Measurements from ENCODE around the gene NCKAP5.

The NCKAP5 gene

DNA sequence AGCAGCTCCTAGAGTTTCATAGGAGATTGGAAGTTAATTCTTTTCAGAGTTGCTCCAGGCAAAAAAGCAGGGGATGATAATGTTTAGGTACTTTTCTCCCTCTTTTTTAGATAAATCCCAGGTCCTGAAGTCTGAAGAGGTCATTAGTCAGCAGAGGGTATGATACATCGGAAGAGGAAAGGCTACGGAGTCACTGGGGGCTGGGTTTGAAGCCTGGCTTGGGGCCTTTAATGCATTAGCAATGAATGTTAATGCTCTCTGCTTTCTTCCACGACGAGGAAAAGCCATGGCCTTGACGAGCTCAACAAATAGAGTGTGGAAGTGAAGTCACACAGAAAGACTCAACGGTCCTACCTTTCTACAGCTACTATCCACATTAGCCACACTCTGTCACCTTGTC lies 235.1 kb downstream of the NCKAP5 start:
- DNase-seq (ENCODE audit: low spot score) = no peak

DNA sequence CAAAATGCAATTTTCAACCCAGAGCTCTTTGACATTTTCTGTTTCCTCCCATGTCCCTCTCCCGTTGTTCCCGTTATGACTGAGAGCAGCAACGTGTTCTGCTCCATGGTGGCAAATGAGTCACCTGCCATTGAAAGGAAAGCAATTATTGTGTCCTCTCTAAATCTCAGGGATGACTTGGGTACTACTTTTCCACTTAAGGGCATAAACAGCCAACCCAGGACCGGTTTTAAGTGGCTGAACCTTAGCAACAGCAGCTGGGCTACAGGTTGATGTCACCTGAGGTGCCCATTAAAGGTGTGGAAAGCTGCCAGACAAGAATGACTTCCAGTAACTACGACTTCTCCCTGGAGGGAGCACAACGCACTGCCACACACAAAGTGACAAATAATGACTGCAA lies 236.8 kb downstream of the NCKAP5 start:
- DNase-seq (ENCODE audit: low spot score) = no peak

DNA sequence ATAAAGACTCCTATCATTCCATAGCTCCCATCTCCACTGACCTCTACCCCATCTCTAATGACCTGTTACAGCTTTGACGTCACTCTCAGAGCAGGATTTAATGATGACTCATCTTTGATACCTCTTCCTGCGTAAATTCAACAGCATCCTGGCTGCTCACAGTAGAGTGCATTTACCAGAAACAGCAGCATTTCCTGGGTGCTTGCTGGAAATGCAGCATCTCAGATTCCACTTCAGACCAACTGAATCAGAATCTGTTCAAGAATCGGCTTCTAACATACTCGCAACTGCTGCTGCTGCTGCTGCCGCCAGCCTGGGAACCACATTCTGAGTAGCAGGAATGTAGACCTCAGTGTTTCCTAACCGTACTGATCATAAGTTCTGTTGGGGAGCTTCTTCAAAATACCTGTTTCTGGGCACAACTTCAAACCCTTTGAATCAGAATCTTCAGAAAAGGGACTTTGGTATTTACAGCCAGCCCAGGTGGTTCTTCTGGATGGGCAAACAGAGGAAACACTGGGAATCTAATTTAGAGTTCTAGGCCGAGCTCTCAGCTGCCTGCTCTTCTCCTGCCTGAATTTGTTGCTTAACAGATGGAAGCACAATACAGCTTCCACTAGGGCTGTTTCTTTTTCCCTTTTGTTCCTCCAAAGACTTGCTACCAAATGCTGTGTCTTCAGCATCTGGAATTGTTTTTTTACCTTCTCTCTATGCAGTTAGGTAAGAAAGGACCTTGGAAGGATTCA lies 241.4 kb downstream of the NCKAP5 start:
- DNase-seq (ENCODE audit: low spot score) = no peak

DNA sequence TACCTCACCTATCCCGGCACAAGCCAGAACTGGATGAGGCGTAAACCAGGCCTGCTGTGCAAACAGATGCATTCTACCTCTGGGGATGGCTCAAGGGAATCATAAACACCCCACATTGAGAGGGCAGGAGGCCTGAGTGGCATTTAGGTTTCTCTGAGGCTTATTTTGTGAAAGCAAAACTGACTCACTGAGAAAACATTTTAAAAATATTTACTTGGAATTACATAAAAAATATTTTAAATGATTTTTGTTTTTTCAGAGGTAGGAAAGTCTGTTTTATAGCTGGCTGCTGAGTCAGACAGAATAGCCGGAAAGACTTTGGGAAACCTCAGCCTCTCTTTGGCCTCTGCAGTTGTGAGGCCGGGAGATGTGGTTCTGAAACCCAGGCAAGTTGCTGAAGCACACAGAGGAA lies 244.1 kb downstream of the NCKAP5 start:
- no peak for DNase-seq (ENCODE audit: low spot score)

DNA sequence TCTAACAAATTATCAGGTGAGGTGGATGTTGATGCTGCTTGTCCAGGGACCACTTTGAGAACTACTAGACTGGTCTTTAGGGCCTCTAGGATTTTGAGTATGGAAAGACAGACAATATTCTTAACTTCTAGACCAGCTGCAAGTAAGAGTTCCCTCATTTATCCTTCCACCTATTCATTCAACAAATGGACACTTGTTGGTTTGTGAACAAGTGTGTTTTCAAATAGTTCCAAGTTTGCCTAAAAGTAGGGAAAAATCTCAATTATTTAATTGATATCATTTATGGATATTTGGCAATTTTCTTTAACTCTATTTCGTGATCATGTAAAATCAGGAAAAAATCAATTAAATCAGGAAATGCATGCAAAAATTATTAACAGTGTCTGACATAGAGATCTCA lies 245.4 kb downstream of the NCKAP5 start:
- DNase-seq (ENCODE audit: low spot score) = no peak

DNA sequence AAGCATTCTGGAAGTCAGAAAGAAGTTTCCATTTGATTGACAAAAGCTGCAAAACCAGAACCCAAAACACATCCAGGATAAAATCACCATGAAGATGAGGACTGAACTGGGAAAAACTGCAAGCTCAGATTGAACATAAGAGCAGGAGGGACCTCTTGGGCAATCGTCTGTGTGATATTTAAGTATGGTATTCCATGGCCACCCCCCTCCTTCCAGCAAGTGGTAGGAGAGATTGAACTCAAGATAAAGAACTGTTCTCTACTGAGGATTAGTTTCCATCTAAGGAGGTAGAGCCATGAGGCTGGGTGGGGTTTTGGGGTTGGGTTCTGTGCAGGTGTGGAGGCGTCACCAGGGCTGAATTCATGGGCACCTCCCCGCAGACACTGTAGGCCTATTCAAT lies 251.1 kb downstream of the NCKAP5 start:
- no peak for DNase-seq (ENCODE audit: low spot score)

DNA sequence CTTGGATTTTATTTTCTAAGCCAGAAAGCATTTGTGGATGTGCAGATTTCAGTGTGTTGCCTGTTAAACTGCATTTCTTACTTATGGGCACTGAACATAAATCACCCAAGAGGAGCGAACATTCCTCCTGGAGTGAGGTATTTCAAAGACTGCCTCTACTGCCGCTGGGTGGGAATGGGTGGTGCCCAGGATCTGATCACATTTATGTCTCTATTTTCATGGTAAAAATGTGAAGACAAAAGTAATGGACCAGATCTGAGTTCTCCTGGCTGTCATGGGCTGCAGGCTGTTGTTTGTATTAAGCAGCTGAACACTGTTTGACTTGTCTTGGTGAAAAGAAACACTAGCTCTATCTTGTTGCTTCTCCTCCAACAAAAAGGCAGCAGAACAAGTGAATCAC lies 251.7 kb downstream of the NCKAP5 start:
- no peak for DNase-seq (ENCODE audit: low spot score)

DNA sequence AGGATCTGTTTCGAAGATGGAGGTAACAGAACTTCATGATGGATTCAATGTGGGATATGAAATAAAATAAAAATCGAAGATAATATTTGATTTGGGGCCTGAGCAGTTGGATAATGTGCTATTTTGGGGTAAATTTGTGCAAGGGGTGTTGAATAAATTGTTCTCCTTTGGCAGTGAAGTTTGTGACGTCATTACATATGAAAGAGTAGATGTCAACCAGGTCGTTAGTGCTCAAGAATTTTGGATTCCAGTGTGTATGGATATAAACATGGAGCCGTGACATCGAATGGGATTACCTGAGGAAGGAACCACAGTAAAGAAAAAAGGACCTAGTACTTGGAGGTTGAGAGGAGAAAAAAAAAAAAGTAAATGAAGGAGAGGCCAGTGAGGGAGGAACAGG lies 253.0 kb downstream of the NCKAP5 start:
- DNase-seq (ENCODE audit: low spot score) = no peak

DNA sequence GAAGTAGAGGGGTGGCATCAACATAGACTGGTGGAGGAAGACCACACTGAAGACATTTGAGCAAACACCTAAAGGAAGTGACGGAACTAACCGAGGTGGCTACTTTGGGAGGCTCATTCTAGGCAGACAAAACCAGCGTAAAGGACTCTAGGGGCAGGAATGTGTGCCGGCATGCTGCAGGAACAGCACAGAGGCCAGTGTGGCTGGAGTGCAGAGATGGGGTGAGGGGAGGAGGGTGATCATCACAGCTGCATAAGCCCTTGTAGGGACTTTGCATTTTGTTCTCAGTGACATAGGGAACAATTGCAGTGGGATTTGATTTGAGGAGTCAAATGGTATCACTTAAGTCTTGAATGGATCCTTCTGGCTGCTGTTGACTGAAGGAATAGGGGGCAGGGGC lies 253.5 kb downstream of the NCKAP5 start:
- no peak for DNase-seq (ENCODE audit: low spot score)

DNA sequence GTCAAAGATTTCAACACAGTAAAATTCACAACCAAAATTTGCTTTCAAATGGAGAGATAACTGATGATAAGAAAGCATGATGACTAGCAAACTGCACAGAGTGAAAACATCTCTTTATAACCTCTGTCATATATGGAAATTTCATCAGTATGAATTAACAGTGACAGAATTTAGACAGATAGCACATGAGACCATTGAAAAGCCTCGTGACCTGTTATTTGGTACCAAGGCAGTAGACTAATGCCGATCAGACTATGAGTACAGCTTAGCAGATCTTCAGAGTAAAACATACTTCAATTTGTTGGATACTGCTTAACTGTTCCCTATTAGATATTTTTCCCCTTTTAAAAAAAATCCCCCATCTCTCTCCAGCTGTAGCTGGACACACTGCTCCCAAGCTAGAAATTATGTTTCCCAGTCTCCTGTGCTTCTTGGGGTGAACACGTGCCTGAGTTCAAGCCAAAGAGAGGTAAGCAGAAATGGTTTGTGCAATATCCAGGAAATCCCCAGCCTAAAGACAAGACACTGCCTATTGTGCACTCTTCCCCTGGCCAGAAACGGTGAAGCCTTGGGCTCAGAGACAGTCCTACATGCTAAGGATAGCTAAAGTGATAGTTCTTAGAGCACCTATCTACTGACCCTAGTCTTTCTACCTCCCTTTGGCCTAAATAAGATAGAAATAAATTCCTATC lies 256.1 kb downstream of the NCKAP5 start:
- no peak for DNase-seq (ENCODE audit: low spot score)

DNA sequence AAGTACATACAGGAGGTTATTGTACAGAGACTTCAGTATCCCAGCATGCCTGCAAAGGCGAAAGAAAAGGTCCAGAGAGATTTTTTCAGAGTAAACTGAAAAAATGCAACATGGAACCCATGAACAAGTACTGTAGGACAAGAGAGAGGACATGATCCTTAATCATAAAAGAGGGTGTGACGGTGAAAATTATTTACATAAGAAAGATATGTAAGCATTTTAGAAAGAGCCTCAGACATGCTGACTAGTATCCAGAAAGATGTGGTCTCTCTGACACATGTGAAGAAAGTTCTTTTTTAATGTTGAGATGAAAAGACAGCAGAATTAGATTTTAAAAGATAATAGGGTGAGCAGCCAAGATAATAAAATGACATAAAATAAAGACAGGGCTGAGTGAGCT lies 262.0 kb downstream of the NCKAP5 start:
- DNase-seq (ENCODE audit: low spot score) = no peak

DNA sequence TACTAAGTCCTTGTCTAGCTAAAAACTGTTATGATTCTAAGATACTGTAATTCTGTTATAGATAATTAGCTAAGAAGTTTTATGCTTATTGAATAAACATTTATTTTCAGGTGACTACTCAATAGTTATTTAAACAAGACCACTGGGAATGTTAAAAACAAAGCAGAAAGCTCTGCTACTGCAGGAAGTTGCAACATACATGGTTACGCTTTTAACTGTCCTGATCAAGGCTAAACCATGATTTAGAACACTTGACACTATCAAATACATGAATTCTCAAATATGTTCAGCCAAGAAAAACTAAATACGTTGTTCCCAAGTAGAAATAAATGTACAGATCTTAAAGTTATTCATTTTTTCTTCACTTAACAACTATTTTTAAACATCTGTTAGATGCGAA lies 263.9 kb downstream of the NCKAP5 start:
- DNase-seq (ENCODE audit: low spot score) = no peak

DNA sequence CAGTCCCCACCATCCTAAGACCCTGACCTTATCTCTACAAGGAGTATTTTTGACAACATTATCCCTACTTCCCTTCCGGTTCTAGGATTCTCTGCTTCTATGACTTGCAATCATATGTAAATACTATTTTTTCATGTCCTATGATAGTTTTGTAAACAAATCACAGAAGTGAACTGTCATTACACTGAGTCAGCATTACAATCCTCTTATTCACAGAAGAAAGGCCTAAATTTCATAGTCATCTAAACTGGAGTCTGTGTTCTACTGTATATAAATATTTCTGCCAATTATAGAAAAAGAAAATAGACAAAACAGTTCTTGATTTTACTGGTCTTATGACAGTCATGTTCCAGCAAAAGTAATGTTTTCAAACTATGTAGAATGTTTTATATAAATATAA lies 265.1 kb downstream of the NCKAP5 start:
- no peak for DNase-seq (ENCODE audit: low spot score)

DNA sequence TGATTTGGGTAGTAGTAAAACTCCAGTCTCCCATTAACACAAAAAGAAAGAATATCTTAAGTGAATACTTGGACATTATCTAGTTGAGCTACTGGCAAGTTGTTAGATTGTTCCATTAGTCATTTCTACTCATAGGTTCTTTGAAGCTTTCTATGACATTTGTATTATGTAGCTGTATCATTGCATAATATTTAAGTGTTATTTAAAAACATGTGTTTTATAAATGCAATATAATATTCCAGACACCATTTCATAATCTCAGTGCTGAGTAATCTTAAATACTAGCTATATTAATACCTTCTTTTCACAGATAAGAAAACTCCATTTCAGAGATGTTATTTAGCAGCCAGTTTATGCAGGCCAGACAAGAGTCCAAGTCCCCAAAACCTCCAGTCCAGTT lies 271.9 kb downstream of the NCKAP5 start:
- no peak for DNase-seq (ENCODE audit: low spot score)

DNA sequence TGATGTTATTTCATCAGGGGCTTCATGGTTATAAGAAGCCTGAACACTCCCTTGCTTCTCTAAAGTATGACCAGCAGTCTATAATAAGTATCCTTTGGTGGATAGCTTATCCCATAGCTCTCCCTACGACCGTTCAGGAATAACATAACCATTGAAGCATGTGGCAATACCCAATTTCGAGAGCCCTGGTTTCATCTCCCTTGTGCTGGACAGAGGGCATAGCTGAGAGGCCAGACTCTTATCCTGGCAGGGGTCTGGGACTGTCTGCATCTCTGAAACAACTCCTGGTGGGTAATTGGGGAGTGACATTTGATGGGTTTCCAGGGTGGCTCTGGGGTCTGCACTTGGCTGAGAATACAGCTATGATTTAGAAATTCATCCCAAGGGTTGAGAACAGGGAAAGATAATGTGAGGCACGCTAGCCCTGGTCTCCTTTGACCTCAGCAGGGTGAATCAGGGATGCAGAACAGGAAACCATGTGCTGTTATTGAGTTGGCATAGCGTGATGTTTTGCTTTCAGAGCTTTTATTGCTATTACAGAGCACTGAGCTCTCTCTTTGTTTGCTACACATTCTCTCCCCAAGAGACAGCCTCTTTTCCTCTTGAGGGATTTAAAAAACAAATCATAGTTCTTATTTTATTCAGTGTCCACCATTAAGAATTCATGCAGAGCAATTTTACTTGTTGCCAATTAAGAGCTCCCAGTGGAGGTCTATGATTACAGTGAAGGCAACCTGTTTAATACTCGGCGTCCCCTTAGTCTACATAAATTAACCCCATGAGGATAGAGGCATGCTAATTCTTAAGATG lies 274.5 kb downstream of the NCKAP5 start:
- no peak for DNase-seq (ENCODE audit: low spot score)

DNA sequence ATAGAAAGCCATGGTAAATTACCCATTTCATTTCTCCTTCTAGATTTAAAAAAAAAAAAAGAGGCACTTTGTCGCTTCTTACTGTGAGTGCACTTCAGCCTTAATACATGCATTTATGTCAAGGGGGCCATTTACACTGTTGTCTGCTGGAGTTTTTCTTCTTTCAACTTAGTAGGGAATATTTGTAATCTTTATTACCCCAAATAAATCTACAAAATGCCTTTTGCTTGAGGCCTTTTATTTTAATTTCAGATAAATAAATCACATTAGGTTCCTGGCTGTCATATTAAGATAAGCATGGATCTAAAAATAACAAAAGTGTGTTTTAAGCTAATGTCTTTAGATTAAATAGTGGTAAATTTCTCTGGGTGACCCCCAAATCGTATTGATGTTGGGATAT lies 276.0 kb downstream of the NCKAP5 start:
- DNase-seq (ENCODE audit: low spot score) = no peak

DNA sequence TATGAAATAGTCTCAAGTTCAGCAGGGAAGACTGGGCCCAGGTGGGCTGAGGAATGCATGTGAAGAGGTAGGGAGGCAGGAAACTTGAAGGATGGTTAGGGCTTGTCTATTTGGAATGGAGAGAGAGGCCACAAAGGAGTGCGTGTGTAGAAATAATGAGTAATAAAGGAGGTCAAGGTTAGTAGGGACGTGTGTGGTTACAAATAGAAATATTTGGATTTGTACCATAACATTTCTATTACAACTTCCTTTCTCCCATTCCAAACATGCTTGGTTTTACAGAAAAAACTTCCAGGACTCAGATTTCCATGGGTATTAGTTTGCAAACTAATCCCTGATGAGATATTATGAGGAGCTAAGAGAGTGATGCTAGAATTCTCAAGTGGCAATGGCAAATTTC lies 280.6 kb downstream of the NCKAP5 start:
- DNase-seq (ENCODE audit: low spot score) = no peak

DNA sequence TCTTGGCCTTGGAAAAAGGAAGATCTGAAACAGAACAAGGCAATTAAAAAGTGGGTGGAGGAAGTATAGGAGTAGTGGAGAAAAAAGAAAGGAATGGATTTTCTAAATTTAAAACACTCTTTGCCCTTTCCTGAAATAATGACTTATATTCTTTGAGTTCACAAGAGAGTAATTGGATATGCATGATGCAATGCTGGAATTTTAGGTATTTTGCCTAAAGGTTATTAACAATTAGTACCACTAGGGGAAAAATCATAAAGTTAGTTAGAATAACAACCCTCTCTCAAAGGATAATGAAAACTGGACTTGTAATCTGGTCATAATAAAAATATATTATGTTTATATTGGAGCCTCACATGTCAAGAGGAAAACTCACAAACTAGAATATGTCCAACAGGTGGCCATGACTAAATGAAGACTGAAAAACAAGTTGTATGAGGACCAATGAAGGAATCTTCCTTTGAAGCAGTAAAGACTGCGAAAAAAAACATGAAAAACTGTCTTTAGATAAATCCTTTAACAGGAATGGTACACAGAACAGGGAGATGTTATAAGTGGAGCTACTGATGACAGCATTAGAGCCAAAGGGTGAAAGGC lies 281.8 kb downstream of the NCKAP5 start:
- no peak for DNase-seq (ENCODE audit: low spot score)

DNA sequence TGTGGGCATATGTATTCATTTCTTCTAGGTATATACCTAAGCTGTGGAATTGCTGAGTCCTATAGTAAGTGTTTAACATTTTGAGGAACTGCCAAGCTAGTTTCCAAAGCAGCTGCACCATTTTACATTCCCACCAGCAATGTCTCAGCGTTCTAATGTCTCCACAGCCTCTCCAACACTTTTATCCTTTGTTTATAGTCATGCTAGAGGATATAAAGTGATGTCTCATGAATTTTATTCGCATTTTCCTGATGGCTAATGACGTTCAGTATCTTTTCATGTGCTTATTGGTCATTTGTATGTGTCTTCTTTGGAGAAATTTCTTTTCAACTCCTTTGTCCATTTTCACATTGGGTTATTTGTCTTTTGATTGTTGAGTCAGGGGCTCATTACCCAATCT lies 295.2 kb downstream of the NCKAP5 start:
- DNase-seq (ENCODE audit: low spot score) = no peak

DNA sequence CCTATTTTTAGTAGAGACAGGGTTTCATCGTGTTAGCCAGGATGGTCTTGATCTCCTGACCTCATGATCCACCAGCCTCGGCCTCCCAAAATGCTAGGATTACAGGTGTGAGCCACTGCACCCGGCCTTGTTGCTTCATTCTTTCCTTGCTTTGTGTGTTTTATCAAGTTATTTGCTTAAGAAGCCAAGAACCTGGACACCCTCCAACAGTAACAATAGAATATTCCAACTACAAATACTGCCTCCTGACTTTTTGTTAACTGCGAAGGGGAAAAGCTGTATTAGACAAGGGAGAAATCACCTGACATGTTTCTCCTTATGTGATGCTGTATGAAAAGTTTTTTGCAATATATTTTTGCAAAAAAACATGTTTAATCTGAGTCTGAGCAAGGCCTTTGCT lies 297.2 kb downstream of the NCKAP5 start:
- DNase-seq (ENCODE audit: low spot score) = no peak

DNA sequence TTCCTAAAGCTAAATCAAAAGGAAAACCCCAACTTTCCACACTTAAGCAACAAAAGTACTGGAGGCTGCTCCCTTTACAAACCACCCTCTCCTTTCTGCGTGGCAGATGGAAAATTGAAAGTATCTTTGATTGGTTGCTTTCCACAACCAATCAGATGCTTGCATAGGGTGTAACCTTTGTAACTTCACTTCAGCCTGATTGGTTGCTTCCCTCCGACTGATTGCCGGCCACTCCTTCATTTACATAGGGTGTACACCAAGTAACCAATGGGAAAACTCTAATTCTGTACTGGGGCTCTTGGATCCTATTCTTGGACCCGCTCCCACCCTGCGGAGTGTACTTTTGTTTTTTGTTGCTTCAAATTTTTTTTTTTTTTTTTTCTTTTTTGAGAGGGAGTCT lies 297.7 kb downstream of the NCKAP5 start:
- DNase-seq (ENCODE audit: low spot score) = no peak

DNA sequence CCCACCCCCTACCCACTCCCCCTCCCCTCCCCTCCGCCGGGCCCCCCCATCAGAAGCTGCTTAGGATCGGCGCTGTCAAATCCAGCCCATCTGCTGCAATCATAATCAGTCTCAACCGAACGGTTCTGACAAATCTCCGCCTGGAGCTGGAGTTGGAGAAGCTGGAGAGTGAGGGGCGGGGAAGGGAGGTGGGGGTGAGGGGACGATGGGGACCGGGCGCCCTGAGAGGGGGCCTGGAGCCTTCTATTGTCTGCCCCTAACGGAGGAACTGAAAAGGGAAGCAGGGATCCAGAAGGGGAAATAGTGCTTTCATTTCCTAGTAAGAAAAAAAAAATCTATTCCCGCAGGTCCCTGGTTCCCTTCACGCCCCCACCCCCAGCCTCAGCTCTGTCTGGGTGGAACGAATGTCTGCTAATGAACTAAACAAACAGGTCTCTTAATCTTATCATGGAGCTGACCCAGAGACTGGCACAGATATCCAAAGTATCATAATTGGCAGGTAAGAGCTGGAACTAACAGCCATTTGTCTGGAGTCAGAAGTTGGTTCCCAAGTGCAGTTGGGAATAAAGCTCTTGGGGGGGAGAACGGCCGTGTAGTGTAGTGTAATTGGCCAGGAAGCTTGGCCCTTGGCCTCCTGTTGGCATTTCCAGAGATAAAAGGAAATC lies 301.2 kb downstream of the NCKAP5 start:
- peak; percentile 9 for DNase-seq (ENCODE audit: low spot score)

All from SW480 (cell line).